ES-I3 (cell line): ENCODE data around the gene ADCY5.

Experiments used
- H3K36me3 ChIP-seq: 2 replicates; pipeline ENCODE4 v1.6.1; 2013; ENCODE audit warnings: mild to moderate bottlenecking, low read length, control low read depth, moderate library complexity; ENCODE audit not compliant: insufficient read depth
- H3K4me1 ChIP-seq: 2 replicates; pipeline ENCODE4 v1.6.1; 2013; ENCODE audit warnings: mild to moderate bottlenecking, control low read depth, low read length; ENCODE audit not compliant: insufficient read depth
- H3K9ac ChIP-seq: 2 replicates; pipeline ENCODE4 v1.6.1; 2013; ENCODE audit warnings: low read depth, mild to moderate bottlenecking, low read length, moderate library complexity
- H3K9me3 ChIP-seq: 2 replicates; pipeline ENCODE4 v1.6.1; 2013; ENCODE audit warnings: mild to moderate bottlenecking, low read length, moderate library complexity; ENCODE audit not compliant: control insufficient read depth, insufficient read depth

The ADCY5 gene

DNA sequence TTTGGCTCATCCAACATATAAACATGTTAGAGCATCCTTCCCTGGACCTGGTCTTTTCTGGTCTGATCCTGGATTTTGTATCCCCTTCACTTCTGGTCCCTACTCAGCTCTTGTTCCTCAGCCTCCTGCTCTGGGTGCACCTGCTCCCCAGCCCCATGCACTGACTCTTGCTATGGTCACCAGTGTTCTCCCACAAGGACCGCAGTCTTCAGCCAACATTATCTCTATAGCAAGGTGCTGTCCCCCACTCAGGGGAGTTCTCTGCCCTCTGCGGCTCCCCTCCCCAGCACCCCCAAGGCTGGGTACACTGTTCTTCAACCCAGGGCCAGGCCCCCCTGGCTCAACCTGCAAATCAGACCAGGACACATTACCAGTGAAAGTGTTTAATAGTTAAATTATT is 167.0 kb downstream of the ADCY5 start:
- Histone ChIP-seq H3K9me3 (no peaks in the 10 kb centered on the region), H3K4me1 (peaks cover 13% of the 10 kb centered on the region; the same call in 1 of the 2 replicates), H3K9ac (no peak overlapping the region), H3K36me3 (no peaks in the 10 kb centered on the region)

- Histone ChIP-seq H3K36me3 (no peaks in the 10 kb centered on the region), H3K9me3 (no peaks in the 10 kb centered on the region), H3K4me1 (peaks cover 17% of the 10 kb centered on the region; the same call in 1 of the 2 replicates), H3K9ac (no peak overlapping the region)
Measured at GRCh38 chr3:123281406-123281805, 167.5 kb downstream of the ADCY5 start.

DNA sequence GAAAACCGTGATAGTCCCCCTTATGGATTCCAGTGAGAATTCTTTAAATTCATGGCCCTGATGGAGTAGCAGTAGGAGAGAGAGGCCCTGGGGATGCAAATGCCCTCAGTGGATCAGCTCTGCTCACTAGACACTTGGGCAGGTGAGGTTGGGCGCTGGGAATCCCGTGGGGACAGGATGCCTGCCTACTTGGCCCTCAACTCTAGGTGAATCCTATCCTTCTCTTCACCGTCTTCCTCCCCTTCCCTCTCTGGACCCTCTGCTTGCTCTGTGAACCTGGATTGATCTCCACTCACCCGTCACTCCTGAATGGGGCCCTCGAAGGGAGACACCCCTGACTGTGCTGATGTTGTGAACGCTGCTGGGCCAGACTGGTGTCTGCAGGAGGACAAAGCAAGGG is 169.8 kb downstream of the ADCY5 start:
- H3K36me3 ChIP-seq = no peaks in the 10 kb centered on the region
- no peaks in the 10 kb centered on the region for H3K9me3 ChIP-seq
- H3K4me1 ChIP-seq = peaks cover 20% of the 10 kb centered on the region
- no peak overlapping the region for H3K9ac ChIP-seq

DNA sequence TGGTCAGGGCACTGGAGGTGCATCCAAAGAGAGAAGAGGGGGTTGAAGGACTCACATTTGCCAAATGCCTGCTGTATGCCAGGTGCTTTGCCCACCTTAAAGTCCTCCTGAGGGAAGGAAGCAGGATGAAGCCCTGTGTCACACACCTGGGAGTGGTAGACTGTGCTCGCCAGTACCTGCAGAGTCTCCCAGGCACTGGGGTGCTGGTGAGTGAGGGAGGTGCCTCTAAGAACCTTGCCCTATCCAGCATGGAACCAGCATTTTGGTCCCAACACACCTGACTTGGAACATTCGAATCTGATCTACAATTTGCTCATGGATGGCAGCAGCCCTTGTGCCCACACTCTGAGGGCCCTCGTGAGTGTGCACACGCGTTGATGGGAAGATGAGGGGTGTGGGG is 170.4 kb downstream of the ADCY5 start:
- H3K9me3 ChIP-seq = no peaks in the 10 kb centered on the region
- H3K36me3 ChIP-seq = no peaks in the 10 kb centered on the region
- peaks cover 25% of the 10 kb centered on the region for H3K4me1 ChIP-seq
- H3K9ac ChIP-seq = no peak overlapping the region

DNA sequence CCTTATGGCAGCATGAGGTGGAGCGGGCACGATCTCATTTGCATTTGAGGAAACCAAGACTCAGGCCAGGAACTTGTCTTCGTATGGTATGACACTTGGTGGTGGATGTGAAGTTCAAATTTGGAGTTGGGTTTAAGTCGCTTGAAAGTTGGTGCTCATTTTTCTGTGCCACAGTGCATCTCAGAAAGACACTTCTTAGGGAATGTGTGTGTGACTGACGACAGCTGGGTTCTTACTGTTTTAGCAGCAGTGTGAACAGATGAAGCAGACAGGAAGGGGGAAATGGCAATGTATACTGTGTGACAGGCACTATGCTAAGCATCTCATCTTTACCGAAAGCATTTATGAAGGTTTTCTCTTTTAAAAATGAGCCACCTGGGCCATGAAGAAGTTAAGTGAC is 171.8 kb downstream of the ADCY5 start:
- Histone ChIP-seq H3K4me1 (peaks cover 35% of the 10 kb centered on the region), H3K36me3 (no peaks in the 10 kb centered on the region), H3K9me3 (no peaks in the 10 kb centered on the region), H3K9ac (no peak overlapping the region)

DNA sequence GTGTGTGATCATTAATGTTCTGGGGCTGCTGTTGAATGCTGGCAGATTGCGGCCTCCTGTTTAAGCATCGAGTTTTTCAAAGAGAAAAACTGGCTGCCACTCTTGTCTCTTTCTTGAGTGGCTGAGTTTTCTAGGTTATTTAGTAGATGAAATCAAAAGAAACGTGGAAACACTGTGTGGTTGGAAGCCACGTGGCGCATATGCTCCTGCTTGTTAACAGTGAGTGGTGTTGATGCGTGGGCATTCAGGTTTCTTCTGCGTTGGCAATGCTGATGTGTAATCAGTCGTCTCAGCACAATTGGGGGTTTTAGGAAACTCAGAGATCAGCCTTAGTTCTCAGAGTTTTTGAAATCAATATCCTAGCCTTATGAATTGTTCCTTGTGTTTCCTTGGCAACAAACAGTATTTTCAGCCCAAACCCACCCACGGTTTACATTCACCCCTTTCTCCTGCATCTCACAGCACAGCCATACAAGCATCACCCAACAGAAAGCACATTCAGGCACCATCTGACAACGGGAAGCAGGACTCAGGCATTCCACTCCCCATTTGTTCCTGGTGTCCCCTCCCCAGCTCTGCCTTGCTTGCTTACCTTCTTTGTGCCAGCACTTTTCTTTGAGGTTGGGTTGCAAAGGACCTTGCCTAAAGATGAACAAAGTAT is 172.4 kb downstream of the ADCY5 start:
- Histone ChIP-seq H3K36me3 (no peaks in the 10 kb centered on the region; the same call in 1 of the 2 replicates), H3K4me1 (peaks cover 39% of the 10 kb centered on the region), H3K9ac (no peak overlapping the region), H3K9me3 (no peaks in the 10 kb centered on the region)

- Histone ChIP-seq H3K4me1 (peaks cover 39% of the 10 kb centered on the region), H3K9me3 (no peaks in the 10 kb centered on the region), H3K36me3 (no peaks in the 10 kb centered on the region; the same call in 1 of the 2 replicates), H3K9ac (no peak overlapping the region)
Measured at GRCh38 chr3:123275691-123276090, 173.2 kb downstream of the ADCY5 start.

DNA sequence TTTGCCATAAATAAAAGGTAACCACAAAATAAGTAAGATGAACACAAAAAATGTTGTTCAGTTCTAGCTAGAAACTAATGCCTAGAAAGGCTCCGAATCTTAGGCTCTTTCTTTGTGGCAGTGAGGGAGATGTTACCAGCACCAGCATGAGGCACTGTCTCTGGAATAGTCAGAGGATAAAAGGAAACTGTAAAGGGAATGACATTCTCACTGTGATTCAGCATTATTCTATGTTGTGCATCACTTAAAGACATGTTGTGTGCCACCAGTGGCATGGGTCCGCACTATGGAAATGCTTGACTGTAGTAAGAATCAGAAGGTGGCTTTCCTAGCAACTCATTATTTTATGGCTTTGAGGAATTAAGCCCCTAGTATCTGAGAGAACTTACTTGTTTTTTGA is 176.3 kb downstream of the ADCY5 start:
- Histone ChIP-seq H3K9ac (no peak overlapping the region), H3K9me3 (no peaks in the 10 kb centered on the region), H3K4me1 (peaks cover 26% of the 10 kb centered on the region), H3K36me3 (no peaks in the 10 kb centered on the region; the same call in 1 of the 2 replicates)

GRCh38 chr3:123271466-123272159 is 177.3 kb downstream of the ADCY5 start:
- Histone ChIP-seq H3K9ac (no peak overlapping the region), H3K4me1 (peaks cover 24% of the 10 kb centered on the region), H3K36me3 (no peaks in the 10 kb centered on the region; the same call in 1 of the 2 replicates), H3K9me3 (no peaks in the 10 kb centered on the region)

DNA sequence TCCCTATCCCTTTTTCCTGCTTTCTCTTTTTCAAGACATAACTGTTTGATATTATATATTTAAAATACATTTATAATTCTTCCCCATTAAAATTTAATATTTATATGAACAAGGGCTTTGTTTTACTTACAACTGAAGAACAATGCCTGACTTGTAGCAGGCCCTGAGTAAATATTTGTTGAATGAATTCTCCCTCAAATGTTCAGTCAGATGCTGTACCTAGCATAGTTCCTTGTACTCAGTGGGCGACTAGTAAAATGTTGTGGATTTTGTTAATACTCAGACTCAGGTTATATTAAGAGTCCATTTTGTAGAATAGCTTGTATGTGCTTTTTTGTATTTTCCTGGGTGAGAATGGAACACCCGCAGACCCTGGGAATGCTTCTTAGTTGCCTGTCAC is 178.1 kb downstream of the ADCY5 start:
- Histone ChIP-seq H3K36me3 (no peaks in the 10 kb centered on the region; the same call in 1 of the 2 replicates), H3K4me1 (peaks cover 22% of the 10 kb centered on the region), H3K9me3 (no peaks in the 10 kb centered on the region), H3K9ac (no peak overlapping the region)

DNA sequence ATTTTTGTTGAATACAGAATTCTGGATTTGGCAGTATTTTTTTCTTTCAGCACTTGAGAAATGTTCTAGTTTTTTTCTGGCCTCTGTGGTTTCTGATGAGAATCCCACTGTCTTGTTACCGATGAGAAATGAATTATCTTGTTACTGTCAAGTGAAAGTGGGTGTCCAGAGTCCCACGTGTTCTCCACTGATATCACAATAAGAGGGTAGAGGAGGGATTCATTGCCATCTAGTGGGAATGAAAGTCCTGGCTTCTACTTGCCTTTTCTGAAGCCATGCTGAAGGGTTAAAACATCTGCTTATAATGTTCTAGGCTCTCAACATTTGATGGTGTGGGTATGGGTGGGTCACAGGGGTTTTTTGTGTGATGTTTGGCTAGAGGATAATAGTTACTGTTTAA is 181.1 kb downstream of the ADCY5 start:
- Histone ChIP-seq H3K4me1 (peaks cover 8% of the 10 kb centered on the region), H3K9ac (no peak overlapping the region), H3K36me3 (no peaks in the 10 kb centered on the region; the same call in 1 of the 2 replicates), H3K9me3 (no peaks in the 10 kb centered on the region)

DNA sequence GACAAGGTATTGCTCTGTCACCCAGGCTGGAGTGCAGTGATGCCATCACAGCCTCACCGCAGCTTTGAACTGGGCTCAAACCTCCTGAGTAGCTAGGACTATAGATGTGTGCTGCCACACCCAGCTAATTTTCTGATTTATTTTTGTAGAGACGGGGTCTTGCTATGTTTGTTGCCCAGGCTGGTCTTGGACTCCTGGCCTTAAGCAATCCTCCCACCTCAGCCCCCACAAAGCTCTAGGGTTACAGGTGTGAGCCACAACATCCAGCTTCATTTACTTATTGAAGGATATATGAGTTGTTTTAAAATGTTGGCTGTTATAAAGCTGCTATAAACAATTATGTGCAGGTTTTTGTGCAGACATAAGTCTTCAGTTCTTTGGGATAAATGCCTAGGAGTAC is 184.9 kb downstream of the ADCY5 start:
- H3K9ac ChIP-seq = no peak overlapping the region
- H3K4me1 ChIP-seq = no peaks in the 10 kb centered on the region
- H3K9me3 ChIP-seq = no peaks in the 10 kb centered on the region
- no peaks in the 10 kb centered on the region for H3K36me3 ChIP-seq

- no peaks in the 10 kb centered on the region for H3K36me3 ChIP-seq
Measured at GRCh38 chr3:123262868-123263267, 186.0 kb downstream of the ADCY5 start.

DNA sequence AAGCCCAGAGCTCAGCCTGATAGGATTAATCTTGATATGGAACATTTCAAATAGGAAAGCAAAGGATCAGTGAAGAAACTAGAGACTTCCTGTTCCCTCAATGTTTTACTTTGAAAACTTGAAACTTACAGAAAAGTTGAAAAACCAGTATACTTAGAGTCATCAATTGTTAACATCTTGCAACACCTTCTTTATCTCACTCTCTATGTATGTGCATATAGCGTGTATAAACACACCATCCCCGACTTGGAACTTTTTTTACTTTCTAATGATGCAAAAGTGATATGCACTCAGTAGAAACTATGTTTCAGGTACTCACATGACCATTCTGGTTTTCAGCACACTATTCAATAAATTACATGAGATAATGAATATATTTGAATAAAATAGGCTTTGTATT is 186.7 kb downstream of the ADCY5 start:
- no peaks in the 10 kb centered on the region for H3K4me1 ChIP-seq
- H3K9ac ChIP-seq = no peak overlapping the region
- no peaks in the 10 kb centered on the region for H3K9me3 ChIP-seq
- no peaks in the 10 kb centered on the region for H3K36me3 ChIP-seq

More at GRCh38 chr3:123262868-123263267, 186.0 kb downstream of the ADCY5 start:
- no peak overlapping the region for H3K9ac ChIP-seq
- no peaks in the 10 kb centered on the region for H3K4me1 ChIP-seq
- no peaks in the 10 kb centered on the region for H3K9me3 ChIP-seq

GRCh38 chr3:123261666-123262065 is 187.2 kb downstream of the ADCY5 start:
- no peak overlapping the region for H3K9ac ChIP-seq
- no peaks in the 10 kb centered on the region for H3K9me3 ChIP-seq
- no peaks in the 10 kb centered on the region for H3K4me1 ChIP-seq
- no peaks in the 10 kb centered on the region for H3K36me3 ChIP-seq
